ENCODE measurements around the gene PJVK. TPM values are rescaled to one million over a fixed set of nuclear protein-coding genes. Genes with fewer than 3 reads are reported as not detected.

Gene PJVK
- total RNA-seq, 2 experiments from 2014 or later = 1.8 to 1.9 TPM

DNA sequence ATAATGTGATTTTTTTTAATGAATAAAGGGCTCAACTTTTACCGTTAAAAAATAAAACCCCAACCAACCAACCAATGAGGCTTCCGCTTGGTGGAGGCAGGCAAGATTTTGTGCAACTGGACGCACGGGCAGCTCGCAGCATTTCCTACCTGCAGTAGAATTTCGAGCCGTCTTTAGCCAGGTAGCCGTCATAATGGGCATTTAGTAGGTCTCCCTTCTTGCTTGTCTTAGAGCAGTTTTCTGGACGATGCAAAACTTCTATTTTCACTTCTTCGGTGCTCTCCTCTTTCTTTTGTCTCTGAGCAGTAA is 26.9 kb downstream of the PJVK start:
- Mint-ChIP-seq H3K4me3 (peak overlapping the region; percentile 98), H3K27me3 (no peaks in the 10 kb centered on the region), H3K36me3 (peaks cover 4% of the 10 kb centered on the region), H3K4me1 (peaks cover 46% of the 10 kb centered on the region), H3K27ac (peak overlapping the region; percentile 100), H3K9me3 (ENCODE audit: low read depth) (no peaks in the 10 kb centered on the region)
- ATAC-seq (no peak), DNase-seq (no peak)
- CTCF ChIA-PET = interaction anchor here (1.0 kb wide), 1 partner anchor 12 kb away, joined by 3 read pairs; no protein-coding TSS in a partner anchor

GRCh38 chr2:178478439-178479274 is 27.5 kb downstream of the PJVK start, which contains the start of gene FKBP7:
Gene FKBP7 (minus strand): TSS chr2:178478600. CDS start chr2:178478499, 101 bp downstream.
- peak; percentile 74 for ATAC-seq
- CTCF ChIA-PET = interaction anchor here (0.8 to 4.5 kb wide), 4 partner anchors 13 to 49 kb away, joined by 3 to 29 read pairs (median 5); partner anchors contain the start of genes PJVK and PRKRA
- Mint-ChIP-seq H3K27ac (peak within 1 kb of the TSS; percentile 100), H3K36me3 (peaks cover 4% of the 10 kb centered on the region), H3K27me3 (no peaks in the 10 kb centered on the region), H3K4me3 (peak within 1 kb of the TSS; percentile 98), H3K4me1 (peaks cover 46% of the 10 kb centered on the region), H3K9me3 (ENCODE audit: low read depth) (no peaks in the 10 kb centered on the region)
- DNase-seq = peak; percentile 89

DNA sequence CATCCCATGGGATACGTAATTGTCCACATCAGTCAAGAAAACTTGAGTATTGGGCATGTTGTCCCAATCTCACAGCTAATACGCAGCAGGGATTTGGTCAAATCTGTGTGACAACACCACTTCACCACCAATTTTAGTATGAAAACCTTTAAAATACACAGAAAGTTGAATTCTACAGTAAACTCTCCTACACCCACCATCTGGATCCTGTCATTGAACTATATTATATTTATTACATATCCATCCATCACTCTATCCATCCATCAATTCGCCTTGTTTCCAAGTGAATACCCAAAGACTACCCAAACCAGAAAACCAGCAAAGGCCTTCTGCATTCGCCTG is 28.1 kb downstream of the PJVK start:
- peak overlapping the region; percentile 100 for H3K27ac Mint-ChIP-seq
- DNase-seq (no peak), ATAC-seq (no peak)
- CTCF ChIA-PET = interaction anchor here (0.8 to 4.5 kb wide), 4 partner anchors 29 to 85 kb away, joined by 3 to 29 read pairs (median 5); partner anchors contain the start of genes PJVK and PRKRA
- no peaks in the 10 kb centered on the region for H3K27me3 Mint-ChIP-seq
- H3K36me3 Mint-ChIP-seq = peaks cover 4% of the 10 kb centered on the region
- peaks cover 46% of the 10 kb centered on the region for H3K4me1 Mint-ChIP-seq
- peak overlapping the region; percentile 98 for H3K4me3 Mint-ChIP-seq
- H3K9me3 Mint-ChIP-seq (ENCODE audit: low read depth) = no peaks in the 10 kb centered on the region

DNA sequence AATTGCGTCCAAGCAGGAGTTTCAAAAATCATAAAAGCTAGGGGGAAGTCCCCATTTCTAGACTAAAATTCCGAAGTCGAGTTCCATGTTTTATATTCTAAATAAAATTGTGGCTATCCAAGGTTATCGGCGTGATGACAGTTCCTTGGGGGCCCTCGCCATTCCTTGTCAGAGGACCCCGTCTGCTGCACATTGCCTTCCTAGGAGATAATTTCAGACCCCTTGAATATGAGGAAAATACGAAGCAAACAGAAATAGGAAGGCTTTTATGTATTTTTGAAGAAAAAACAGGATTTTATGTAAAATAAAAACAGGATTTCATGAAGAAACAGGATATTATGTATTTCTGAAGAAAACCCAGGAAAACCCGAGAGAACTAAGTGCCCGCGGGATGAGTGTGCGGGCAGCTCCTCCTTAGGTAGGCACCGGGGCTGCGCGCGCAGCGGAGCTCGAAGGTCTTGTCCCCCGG is 28.6 kb downstream of the PJVK start:
- Mint-ChIP-seq H3K27ac (peak overlapping the region; percentile 100), H3K36me3 (peaks cover 4% of the 10 kb centered on the region), H3K9me3 (ENCODE audit: low read depth) (no peaks in the 10 kb centered on the region), H3K4me3 (peak overlapping the region; percentile 98), H3K4me1 (peaks cover 50% of the 10 kb centered on the region), H3K27me3 (no peaks in the 10 kb centered on the region)
- CTCF ChIA-PET = interaction anchor here (0.8 to 4.5 kb wide), 6 partner anchors 14 to 365 kb away, joined by 3 to 29 read pairs (median 3); partner anchors contain the start of genes PJVK and PRKRA
- ATAC-seq = no peak
- no peak for DNase-seq

GRCh38 chr2:178480227-178481181 is 29.3 kb downstream of the PJVK start, which contains the start of gene PLEKHA3:
Gene PLEKHA3 (plus strand): TSS chr2:178480457. CDS start chr2:178480870, 413 bp downstream.
- H3K4me1 Mint-ChIP-seq = peaks cover 50% of the 10 kb centered on the region
- H3K4me3 Mint-ChIP-seq = peak within 1 kb of the TSS; percentile 98
- peak within 1 kb of the TSS; percentile 100 for H3K27ac Mint-ChIP-seq
- H3K9me3 Mint-ChIP-seq (ENCODE audit: low read depth) = no peaks in the 10 kb centered on the region
- DNase-seq (peak; percentile 85), ATAC-seq (peak; percentile 75)
- peaks cover 5% of the 10 kb centered on the region for H3K36me3 Mint-ChIP-seq
- CTCF ChIA-PET = interaction anchor here (1.0 to 4.5 kb wide), 5 partner anchors 13 to 366 kb away, joined by 3 to 29 read pairs (median 3); partner anchors contain the start of genes PJVK and PRKRA
- no peaks in the 10 kb centered on the region for H3K27me3 Mint-ChIP-seq

- DNase-seq (no peak), ATAC-seq (no peak)
- no peaks in the 10 kb centered on the region for H3K9me3 Mint-ChIP-seq (ENCODE audit: low read depth)
- peaks cover 13% of the 10 kb centered on the region for H3K36me3 Mint-ChIP-seq
- CTCF ChIA-PET = interaction anchor here (0.7 to 4.5 kb wide), 5 partner anchors 31 to 68 kb away, joined by 3 to 29 read pairs (median 4); partner anchors contain the start of genes PJVK and PRKRA
- H3K27me3 Mint-ChIP-seq = no peaks in the 10 kb centered on the region
- H3K27ac Mint-ChIP-seq = no peak overlapping the region
- H3K4me1 Mint-ChIP-seq = peaks cover 38% of the 10 kb centered on the region
- H3K4me3 Mint-ChIP-seq = peak overlapping the region; percentile 98
Measured at GRCh38 chr2:178482437-178482836, 31.3 kb downstream of the PJVK start.

DNA sequence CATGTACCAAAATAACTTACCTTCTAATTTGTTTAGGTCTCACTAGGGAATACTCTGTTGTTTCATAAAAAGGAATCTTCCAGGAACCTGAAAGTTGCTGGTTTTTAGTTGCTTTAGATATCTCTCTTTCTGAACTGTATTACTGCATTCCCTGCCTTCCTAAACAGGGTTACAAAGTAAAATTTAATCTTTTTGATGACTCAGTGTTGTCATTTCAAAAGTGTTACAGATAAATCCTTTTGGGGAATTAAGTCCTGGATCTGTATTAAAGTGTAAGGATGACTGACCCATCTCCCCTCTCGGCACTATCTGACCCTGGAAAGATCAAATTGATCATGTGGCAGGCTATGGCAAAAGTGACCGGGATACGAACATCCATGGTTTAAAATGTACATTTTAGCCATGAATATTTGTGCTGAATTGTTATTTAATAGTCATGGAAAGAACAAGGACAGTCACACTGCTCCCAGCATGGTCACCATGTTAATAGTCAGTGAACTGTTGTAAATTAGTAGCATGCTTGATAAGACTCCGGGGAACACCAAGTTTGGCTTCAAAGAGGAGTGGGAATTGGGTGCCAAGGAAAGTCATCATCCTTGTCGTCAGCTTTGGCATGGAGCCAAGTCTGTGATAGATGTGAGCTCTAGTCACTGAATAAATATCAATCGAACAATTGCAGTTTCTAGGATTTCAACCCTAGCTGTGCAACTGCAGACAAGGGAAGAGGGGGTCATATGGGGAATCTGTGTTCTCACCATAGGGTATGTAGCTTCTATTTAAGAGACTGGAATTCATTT is 33.3 kb downstream of the PJVK start:
- Mint-ChIP-seq H3K27ac (no peak overlapping the region), H3K4me1 (peaks cover 30% of the 10 kb centered on the region), H3K9me3 (ENCODE audit: low read depth) (no peaks in the 10 kb centered on the region), H3K36me3 (peaks cover 25% of the 10 kb centered on the region), H3K4me3 (no peak overlapping the region), H3K27me3 (no peaks in the 10 kb centered on the region)
- no peak for ATAC-seq
- no peak for DNase-seq
- CTCF ChIA-PET = no interaction called here

DNA sequence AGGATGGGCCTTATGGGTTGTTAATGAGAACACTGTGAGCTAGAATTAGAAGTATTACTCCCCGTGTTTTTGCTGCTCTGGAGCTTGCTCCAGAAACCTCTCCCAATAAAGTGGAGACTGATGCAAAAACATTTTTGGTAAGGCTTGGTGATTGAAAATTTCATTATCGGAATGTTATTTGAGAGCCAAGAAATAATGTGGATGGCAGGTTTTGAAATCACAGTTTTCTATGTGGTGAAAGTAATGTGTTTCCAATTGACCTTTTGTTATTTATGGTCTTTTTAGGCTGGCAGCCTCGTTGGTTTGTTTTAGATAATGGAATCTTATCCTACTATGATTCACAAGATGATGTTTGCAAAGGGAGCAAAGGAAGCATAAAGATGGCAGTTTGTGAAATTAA is 34.2 kb downstream of the PJVK start:
- no peak overlapping the region for H3K27ac Mint-ChIP-seq
- no peak overlapping the region for H3K4me3 Mint-ChIP-seq
- no peaks in the 10 kb centered on the region for H3K9me3 Mint-ChIP-seq (ENCODE audit: low read depth)
- no peaks in the 10 kb centered on the region for H3K27me3 Mint-ChIP-seq
- no peak for ATAC-seq
- H3K4me1 Mint-ChIP-seq = peaks cover 27% of the 10 kb centered on the region
- peaks cover 30% of the 10 kb centered on the region for H3K36me3 Mint-ChIP-seq
- DNase-seq = no peak
- CTCF ChIA-PET = no interaction called here

- Mint-ChIP-seq H3K9me3 (ENCODE audit: low read depth) (no peaks in the 10 kb centered on the region), H3K4me1 (peaks cover 10% of the 10 kb centered on the region), H3K36me3 (peaks cover 54% of the 10 kb centered on the region), H3K27me3 (no peaks in the 10 kb centered on the region), H3K4me3 (no peak overlapping the region), H3K27ac (no peak overlapping the region)
- no peak for DNase-seq
- CTCF ChIA-PET = interaction anchor here (0.6 to 1.1 kb wide), 2 partner anchors 31 to 77 kb away, joined by 3 read pairs; no protein-coding TSS in a partner anchor
- no peak for ATAC-seq
Measured at GRCh38 chr2:178491612-178492011, 40.4 kb downstream of the PJVK start.

- ATAC-seq (no peak), DNase-seq (no peak)
- H3K9me3 Mint-ChIP-seq (ENCODE audit: low read depth) = no peaks in the 10 kb centered on the region
- H3K36me3 Mint-ChIP-seq = peaks cover 55% of the 10 kb centered on the region
- CTCF ChIA-PET = no interaction called here
- H3K27me3 Mint-ChIP-seq = no peaks in the 10 kb centered on the region
- H3K4me1 Mint-ChIP-seq = peaks cover 4% of the 10 kb centered on the region
- H3K27ac Mint-ChIP-seq = no peak overlapping the region
- no peak overlapping the region for H3K4me3 Mint-ChIP-seq
Measured at GRCh38 chr2:178496049-178496448, 44.9 kb downstream of the PJVK start.

DNA sequence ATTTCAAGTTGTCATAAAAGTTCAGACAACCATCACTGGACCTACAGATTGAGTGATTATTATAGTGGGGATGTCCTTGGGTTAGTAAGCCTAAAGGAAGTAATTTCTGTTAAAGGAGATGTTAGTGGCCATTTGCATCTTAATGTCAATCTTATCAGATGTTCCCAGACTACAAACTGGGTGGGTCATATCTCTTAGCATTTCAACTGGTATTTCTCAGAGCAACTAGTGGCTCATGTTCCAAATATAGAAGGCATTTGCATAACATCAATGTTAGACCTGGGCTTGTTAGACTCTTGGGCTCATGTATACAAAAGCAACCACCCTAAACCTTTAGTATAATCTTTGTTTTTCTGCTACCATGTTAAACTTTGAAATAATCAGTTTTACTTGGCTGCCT is 47.0 kb downstream of the PJVK start:
- H3K9me3 Mint-ChIP-seq (ENCODE audit: low read depth) = no peaks in the 10 kb centered on the region
- DNase-seq (no peak), ATAC-seq (no peak)
- H3K4me3 Mint-ChIP-seq = no peak overlapping the region
- no peaks in the 10 kb centered on the region for H3K27me3 Mint-ChIP-seq
- peaks cover 4% of the 10 kb centered on the region for H3K4me1 Mint-ChIP-seq
- H3K36me3 Mint-ChIP-seq = peaks cover 62% of the 10 kb centered on the region
- CTCF ChIA-PET = interaction anchor here (0.7 kb wide), 1 partner anchor 111 kb away, joined by 3 read pairs; no protein-coding TSS in a partner anchor
- H3K27ac Mint-ChIP-seq = no peak overlapping the region

DNA sequence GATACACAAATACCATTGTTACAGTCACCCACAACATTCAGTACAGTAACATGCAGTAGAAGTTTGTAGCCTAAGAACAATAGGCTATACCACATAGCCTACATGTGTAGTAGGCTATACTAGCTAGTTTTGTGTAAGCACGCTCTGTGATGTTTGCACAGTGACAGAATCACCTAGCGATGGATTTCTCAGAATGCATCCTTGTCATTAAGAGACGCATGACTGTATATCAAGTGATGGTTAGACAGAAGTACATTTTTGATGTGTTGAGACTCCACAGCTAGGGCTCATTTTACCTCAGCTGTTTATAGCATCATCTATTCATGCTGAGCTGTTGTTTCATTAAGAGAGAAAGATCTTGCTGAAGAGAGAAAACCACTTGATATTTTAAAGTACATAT is 48.5 kb downstream of the PJVK start:
- Mint-ChIP-seq H3K9me3 (ENCODE audit: low read depth) (no peaks in the 10 kb centered on the region), H3K27me3 (no peaks in the 10 kb centered on the region), H3K36me3 (peaks cover 60% of the 10 kb centered on the region), H3K27ac (no peak overlapping the region), H3K4me1 (peaks cover 4% of the 10 kb centered on the region), H3K4me3 (no peak overlapping the region)
- DNase-seq = no peak
- CTCF ChIA-PET = interaction anchor here (1.4 kb wide), 1 partner anchor 23 kb away, joined by 3 read pairs; no protein-coding TSS in a partner anchor
- ATAC-seq = no peak

All from activated CD8-positive, alpha-beta memory T cell treated with anti-CD3 and anti-CD28 coated beads, Interleukin-2, amount 10 ng/mL, durations not matched to agents 7 days and 5 days (primary cell).